ENCODE results near the gene STOX2.

DNA sequence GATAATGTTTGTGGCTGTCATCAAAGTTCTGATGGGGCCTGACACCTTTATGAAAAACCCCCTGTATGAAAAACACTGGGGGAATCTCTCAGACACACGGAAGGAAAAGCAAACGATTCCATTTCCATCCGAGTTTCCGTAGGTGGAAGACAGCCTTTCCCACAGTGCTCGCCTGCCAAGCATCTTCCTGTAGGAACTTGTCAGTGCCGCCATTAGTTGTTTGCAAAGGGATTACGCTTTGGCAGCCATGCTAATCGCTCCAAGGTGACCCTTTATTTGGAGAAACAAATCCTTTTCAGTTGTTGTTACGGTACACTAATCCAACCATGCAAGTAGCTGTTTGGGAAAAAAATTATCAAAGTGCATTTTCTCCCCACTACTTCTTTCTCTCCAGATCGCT lies 44.4 kb upstream of the STOX2 start:
- no peak for TF ChIP-seq EZH2 (IDR thresholded peaks at IDR 0.05; ENCODE audit: insufficient read depth, poor library complexity, severe bottlenecking)
- no peak for TF ChIP-seq EZH2phosphoT487 (IDR thresholded peaks at IDR 0.05; ENCODE audit: insufficient read depth, low read depth)
